ENCODE data around the gene ABHD14A. TPM values are rescaled to one million over a fixed set of nuclear protein-coding genes. Genes with fewer than 3 reads are reported as not detected.

Gene ABHD14A
- total and polyA plus RNA-seq, 12 donors, result 19.3 to 80.1 (median 25.4) TPM

DNA sequence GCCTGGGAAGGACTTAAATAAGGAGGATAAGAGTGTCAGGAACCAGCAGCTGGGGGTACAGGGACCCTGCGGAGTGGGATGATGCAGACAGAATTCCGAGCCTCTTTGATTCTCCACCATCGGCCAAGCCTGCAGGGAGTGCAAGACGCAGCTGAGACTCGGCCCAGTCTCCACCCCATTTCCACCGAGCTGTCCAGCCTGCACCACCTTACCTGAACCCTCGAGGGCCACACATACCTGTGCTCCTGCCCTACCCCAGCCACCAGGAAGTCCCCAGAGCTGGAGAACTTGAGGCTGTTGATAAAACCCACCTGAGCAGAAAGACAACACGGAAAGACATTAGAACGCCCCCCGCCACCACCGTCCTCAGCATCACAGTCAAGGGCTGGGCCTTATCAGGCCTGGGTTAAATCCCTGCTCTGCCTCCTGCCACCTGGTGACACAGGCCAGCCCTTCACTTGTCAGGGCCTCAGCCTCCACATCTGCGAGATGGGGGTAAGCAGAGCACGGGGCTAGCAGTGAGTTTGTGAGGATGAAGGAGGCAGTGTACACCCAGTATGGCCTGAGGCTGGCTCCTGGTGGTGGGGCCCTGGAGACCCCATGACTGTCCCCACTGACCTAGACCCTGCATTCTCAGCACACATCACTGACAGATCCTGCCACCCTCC lies 41.3 kb upstream of the ABHD14A start:
- H3K36me3 ChIP-seq, result peaks cover 0 to 70% (median 36%) of the 10 kb centered on the region in 9 donors
- TF ChIP-seq CTCF (IDR thresholded peaks at IDR 0.05), result no peak
- H3K9me3 ChIP-seq, result no peaks in the 10 kb centered on the region
- 89 to 94% methylated on average over 13 of the region's 13 CpGs for WGBS, 2 donors
- H3K27me3 ChIP-seq, result no peaks in the 10 kb centered on the region
- no peaks in the 10 kb centered on the region for H3K4me1 ChIP-seq
- intact Hi-C loops (cut with DNase I), result no loop called here
- ATAC-seq (peak in 1 of 8 donors; percentile 21), DNase-seq (no peak)
- no peak overlapping the region for H3K4me3 ChIP-seq
- no peak overlapping the region for H3K27ac ChIP-seq

- Histone ChIP-seq H3K4me1 (no peaks in the 10 kb centered on the region), H3K27ac (no peak overlapping the region), H3K9me3 (no peaks in the 10 kb centered on the region), H3K36me3 (peaks cover 0 to 77% (median 36%) of the 10 kb centered on the region in 9 donors), H3K27me3 (no peaks in the 10 kb centered on the region), H3K4me3 (no peak overlapping the region)
- no peak for TF ChIP-seq CTCF (IDR thresholded peaks at IDR 0.05)
- DNase-seq, result no peak
- ATAC-seq, result no peak
- 92 to 94% methylated on average over 11 of the region's 11 CpGs for whole genome bisulfite sequencing, 2 donors
- intact Hi-C loops (cut with DNase I), result no loop called here
Observed at GRCh38 chr3:51934139-51934850, 40.6 kb upstream of the ABHD14A start.

DNA sequence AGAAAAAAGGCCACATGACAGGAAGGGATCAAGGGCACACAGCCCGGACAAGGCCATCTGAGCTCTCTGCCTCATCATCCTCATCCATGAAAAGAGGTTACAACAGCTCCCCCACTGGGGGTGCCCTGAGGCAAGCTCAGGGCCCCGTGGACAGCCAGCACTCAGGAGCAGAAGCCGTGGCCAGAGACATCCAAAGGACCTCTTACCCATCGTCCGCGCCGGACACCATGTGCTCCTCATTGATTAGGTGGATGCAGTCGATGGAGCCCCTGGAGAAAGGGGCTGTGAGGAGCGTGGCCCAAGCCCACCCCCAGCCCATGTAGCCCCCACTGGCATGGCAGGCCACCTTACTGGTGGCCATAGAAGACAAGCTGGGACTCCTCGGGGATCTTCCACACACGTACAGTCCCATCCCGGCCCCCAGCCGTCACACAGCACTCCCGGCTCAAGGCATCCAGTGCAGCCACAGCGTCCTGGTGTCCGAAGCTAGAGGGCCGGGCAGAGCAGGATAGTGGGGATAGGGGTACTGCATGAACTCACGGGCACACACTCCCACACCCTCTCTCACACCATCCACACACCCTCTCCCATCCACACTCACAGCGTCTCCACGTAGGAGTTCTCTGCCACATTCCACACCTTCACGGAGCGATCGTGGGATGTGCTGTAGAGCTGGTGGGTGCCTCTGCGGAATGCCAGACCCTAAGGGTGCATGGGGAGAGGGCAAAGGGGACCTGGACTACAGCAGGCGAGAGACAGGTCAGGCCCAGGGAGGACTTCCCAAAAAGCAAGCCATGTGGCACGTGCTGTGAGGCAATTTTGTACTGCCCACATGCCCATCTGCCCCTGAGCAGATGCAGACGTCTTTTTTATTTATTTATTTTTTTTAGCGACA lies 39.6 kb upstream of the ABHD14A start:
- Histone ChIP-seq H3K36me3 (peaks cover 0 to 86% (median 36%) of the 10 kb centered on the region in 9 donors), H3K4me3 (no peak overlapping the region), H3K9me3 (no peaks in the 10 kb centered on the region), H3K27ac (no peak overlapping the region), H3K27me3 (no peaks in the 10 kb centered on the region), H3K4me1 (peaks cover 0 to 7% (median 2%) of the 10 kb centered on the region in 9 donors)
- ATAC-seq (no peak), DNase-seq (no peak)
- WGBS, 2 donors, result 93 to 94% methylated on average over 28 of the region's 28 CpGs
- intact Hi-C loops (cut with DNase I), result no loop called here
- no peak for TF ChIP-seq CTCF (IDR thresholded peaks at IDR 0.05)

Data from heart right ventricle (tissue), 16 donors.